K562 (cell line): Measurements from ENCODE around the gene NMT1. TPM values are rescaled to one million over a fixed set of nuclear protein-coding genes. Genes with fewer than 3 reads are reported as not detected.
A peak's percentile ranks its signal among the peaks of the same experiment; 100 is the strongest.

Source experiments
- ATAC-seq: fragments of 200-7000 bp; cut with Tn5 transposase; 3 replicates; pipeline ENCODE4 v1.9.1; 2020; ENCODE audit warnings: moderate library complexity
- BruUV-seq: library from RNA; stranded (reverse); fragments of 400-500 nt; replicated peaks from 2 replicates; lab custom pipeline; 2021; lab: Mats Ljungman, UMichigan
- CTCF ChIA-PET: fragments of 300-600 bp; formaldehyde crosslinking; extraction: SDS; loops from one replicate; lab custom pipeline; 2021; ENCODE audit warnings: low intra/inter-chr PET ratio; lab: Yijun Ruan, JAX
- POLR2A ChIA-PET: fragments of 300-600, 350-650 bp; sonication (Branson Sonifier 250); formaldehyde crosslinking; extraction: SDS; loops from one replicate; lab custom pipeline; 2021; ENCODE audit warnings: antibody characterized with exemption, inconsistent platforms; lab: Yijun Ruan, JAX
- DNase-seq, 4 experiments: peaks; one replicate each; pipeline versions ENCODE4 v3.0.0 to v3.0.0-alpha.2; 2011 to 2018; ENCODE audit warnings: low spot score in 3 of 4, mixed read lengths in 3 of 4; ENCODE audit errors: extremely low read depth in 1 of 4
- FAIRE-seq: peaks from 2 replicates; lab custom pipeline; 2011; peaks lifted over from hg19 to GRCh38; lab: Jason Lieb, UNC
- H2AFZ ChIP-seq: 2 replicates; pipeline ENCODE4 v1.6.0; 2011; ENCODE audit warnings: low read depth, low read length, control low read depth, inconsistent platforms
- H3K27ac ChIP-seq: fragments of 200-600 bp; 3 replicates; pipeline ENCODE4 v1.8.0; 2011; ENCODE audit warnings: low read depth, mild to moderate bottlenecking, control low read depth, inconsistent platforms, low read length, moderate library complexity, mixed read lengths; ENCODE audit errors: extremely low read depth
- H3K27me3 ChIP-seq, 2 experiments: fragments of 300-600 bp in 1 of 2; 2 replicates in 1 of 2; 3 replicates in 1 of 2; pipeline versions ENCODE4 v1.6.0 to v1.8.0; 2011; ENCODE audit warnings: inconsistent platforms in 2 of 2, low read length in 2 of 2, mild to moderate bottlenecking in 1 of 2, mixed read lengths in 1 of 2, moderate library complexity in 1 of 2; ENCODE audit not compliant: control insufficient read depth in 2 of 2, insufficient read depth in 2 of 2
- H3K36me3 ChIP-seq: fragments of 300-600 bp; 3 replicates; pipeline ENCODE4 v1.8.0; 2011; ENCODE audit warnings: mild to moderate bottlenecking, low read length, inconsistent platforms; ENCODE audit not compliant: control insufficient read depth, insufficient read depth
- H3K4me1 ChIP-seq, 2 experiments: fragments of 200-600 bp in 1 of 2; replicated peaks in 1 of 2; 2 replicates in 1 of 2; 3 replicates in 1 of 2; pipeline versions ENCODE4 v1.5.1 to v1.8.0; 2011; ENCODE audit warnings: inconsistent platforms in 2 of 2, low read length in 2 of 2, mild to moderate bottlenecking in 1 of 2, mixed read lengths in 1 of 2, moderate library complexity in 1 of 2; ENCODE audit not compliant: control insufficient read depth in 2 of 2, insufficient read depth in 2 of 2
- H3K4me2 ChIP-seq: 2 replicates; pipeline ENCODE4 v1.6.1; 2011; ENCODE audit warnings: low read length, control low read depth, inconsistent platforms, mixed read lengths; ENCODE audit not compliant: insufficient read depth
- H3K4me3 ChIP-seq: fragments of 200-600 bp; sonication (generic), shearing (Covaris generic); 2 replicates; pipeline ENCODE4 v1.5.1; 2016; ENCODE audit warnings: control low read depth, inconsistent platforms
- H3K79me2 ChIP-seq: fragments of 200-600 bp; 3 replicates; pipeline ENCODE4 v1.8.0; 2011; ENCODE audit warnings: low read length, inconsistent platforms; ENCODE audit not compliant: control insufficient read depth, insufficient read depth
- H3K9ac ChIP-seq, 2 experiments: 2 replicates each; pipeline versions ENCODE4 v1.6.0 to v1.6.1; 2011; ENCODE audit warnings: low read depth in 2 of 2, low read length in 2 of 2, control low read depth in 1 of 2, inconsistent platforms in 1 of 2, mild to moderate bottlenecking in 1 of 2, mixed read lengths in 1 of 2; ENCODE audit not compliant: insufficient read depth in 1 of 2
- H3K9me1 ChIP-seq: one replicate; pipeline ENCODE4 v1.6.0; 2011; ENCODE audit warnings: inconsistent platforms, mild to moderate bottlenecking, low read length, moderate library complexity; ENCODE audit not compliant: control insufficient read depth, insufficient read depth
- H3K9me3 ChIP-seq: replicated peaks from 2 replicates; pipeline ENCODE4 v1.5.1; 2011; ENCODE audit warnings: low read depth, low read length, inconsistent platforms; ENCODE audit not compliant: control insufficient read depth, insufficient read depth
- H4K20me1 ChIP-seq: replicated peaks from 2 replicates; pipeline ENCODE4 v1.6.1; 2011; ENCODE audit warnings: low read length, inconsistent platforms, mixed read lengths; ENCODE audit not compliant: control insufficient read depth, insufficient read depth
- BRD4 ChIP-seq: fragments of 200-600 bp; sonication (generic); IDR thresholded peaks from 2 replicates; pipeline ENCODE4 v1.6.1; 2017; ENCODE audit warnings: inconsistent platforms
- SNIP1 ChIP-seq: fragments of 450-650 bp; IDR thresholded peaks from 2 replicates; pipeline ENCODE4 v1.7.1; 2017; ENCODE audit warnings: low read depth, mild to moderate bottlenecking
- TOE1 ChIP-seq, 2 experiments: fragments of 450-650 bp in 1 of 2; sonication (generic) in 1 of 2; formaldehyde crosslinking in 1 of 2; IDR thresholded peaks; 2 replicates each; pipeline versions ENCODE4 v1.7.1 to v1.8.0; 2016 to 2022; ENCODE audit warnings: borderline replicate concordance in 2 of 2, mild to moderate bottlenecking in 2 of 2, antibody characterized with exemption in 1 of 2, inconsistent platforms in 1 of 2, low read depth in 1 of 2, missing genetic modification reagents in 1 of 2, moderate library complexity in 1 of 2
- ZNF57 ChIP-seq: fragments of 450-650 bp; formaldehyde crosslinking; IDR thresholded peaks from 2 replicates; pipeline ENCODE4 v1.4.0; 2020; ENCODE audit warnings: mild to moderate bottlenecking, moderate library complexity
- WGBS: fragments of 100-300 bp; shearing (Covaris generic); methylation state at CpG from one replicate; pipeline ENCODE4 v1.1.6; 2016; ENCODE audit warnings: low coverage, mixed read lengths; ENCODE audit not compliant: insufficient coverage; ENCODE audit errors: missing lambda C conversion rate; 5-methylcytosine and 5-hydroxymethylcytosine counted together
- in situ Hi-C: fragments of 300-500 bp; cut with MboI; formaldehyde crosslinking; loops from 4 replicates; pipeline ENCODE4 v1.15.0; 2018; ENCODE audit warnings: inconsistent platforms, mixed read lengths
- intact Hi-C: fragments of 100-400 bp; cut with micrococcal nuclease; formaldehyde crosslinking; loops from 2 replicates; pipeline ENCODE4 v1.14.2; 2022
- polyA plus RNA-seq, 8 experiments: library from polyadenylated mRNA; depleted of rRNA in 4 of 8; stranded (reverse) in 5 of 8; unstranded in 3 of 8; fragments of >200 nt; fragmentation: Nextera tagmentation in 2 of 8; fragmentation: Illumina TruSeq in 1 of 8; extraction: Ambion mirVana in 2 of 8; extraction: Trizol in 1 of 8; gene quantifications; 2 replicates each; pipeline versions ENCODE4 v1.2.1 to v1.2.3, GENCODE V29; 2011 to 2014; ENCODE audit warnings: inconsistent platforms in 1 of 8, missing spikeins in 1 of 8
- total RNA-seq, 7 experiments: library from RNA; depleted of rRNA in 6 of 7; stranded (reverse); fragments of >200 nt in 6 of 7; fragmentation: Illumina TruSeq in 2 of 7; extraction: Trizol in 2 of 7; gene quantifications; 2 replicates each; pipeline versions ENCODE4 v1.2.1 to v1.2.3, GENCODE V29; 2011 to 2021; ENCODE audit warnings: low replicate concordance in 1 of 7
- TF ChIP-seq, protein P1 (sequence below): sonication (generic); formaldehyde crosslinking; IDR thresholded peaks from 2 replicates; pipeline ENCODE4 v1.8.0; 2022; ENCODE audit warnings: missing genetic modification reagents, mild to moderate bottlenecking, moderate library complexity, borderline replicate concordance
- TF ChIP-seq, protein P2 (sequence below): fragments of 450-650 bp; IDR thresholded peaks from 2 replicates; pipeline ENCODE4 v1.6.1; 2016; ENCODE audit warnings: missing biosample characterization, missing genetic modification characterization
- TF ChIP-seq, protein P3 (sequence below): fragments of 450-650 bp; IDR thresholded peaks from 2 replicates; pipeline ENCODE4 v1.7.1; 2018; ENCODE audit warnings: mild to moderate bottlenecking, low read depth; ENCODE audit not compliant: partially characterized antibody
- TF ChIP-seq, protein P4 (sequence below): fragments of 250-450 bp; sonication (Bioruptor Pico); IDR thresholded peaks from 2 replicates; pipeline ENCODE4 v1.8.0; 2021; ENCODE audit warnings: moderate library complexity, mild to moderate bottlenecking, inconsistent platforms

Gene NMT1
- total and polyA plus RNA-seq, 9 of the 15 experiments (the other 6 are each of a cell fraction or from before 2014, with no cell fraction given) = 86.7 to 569 (median 213) TPM

DNA sequence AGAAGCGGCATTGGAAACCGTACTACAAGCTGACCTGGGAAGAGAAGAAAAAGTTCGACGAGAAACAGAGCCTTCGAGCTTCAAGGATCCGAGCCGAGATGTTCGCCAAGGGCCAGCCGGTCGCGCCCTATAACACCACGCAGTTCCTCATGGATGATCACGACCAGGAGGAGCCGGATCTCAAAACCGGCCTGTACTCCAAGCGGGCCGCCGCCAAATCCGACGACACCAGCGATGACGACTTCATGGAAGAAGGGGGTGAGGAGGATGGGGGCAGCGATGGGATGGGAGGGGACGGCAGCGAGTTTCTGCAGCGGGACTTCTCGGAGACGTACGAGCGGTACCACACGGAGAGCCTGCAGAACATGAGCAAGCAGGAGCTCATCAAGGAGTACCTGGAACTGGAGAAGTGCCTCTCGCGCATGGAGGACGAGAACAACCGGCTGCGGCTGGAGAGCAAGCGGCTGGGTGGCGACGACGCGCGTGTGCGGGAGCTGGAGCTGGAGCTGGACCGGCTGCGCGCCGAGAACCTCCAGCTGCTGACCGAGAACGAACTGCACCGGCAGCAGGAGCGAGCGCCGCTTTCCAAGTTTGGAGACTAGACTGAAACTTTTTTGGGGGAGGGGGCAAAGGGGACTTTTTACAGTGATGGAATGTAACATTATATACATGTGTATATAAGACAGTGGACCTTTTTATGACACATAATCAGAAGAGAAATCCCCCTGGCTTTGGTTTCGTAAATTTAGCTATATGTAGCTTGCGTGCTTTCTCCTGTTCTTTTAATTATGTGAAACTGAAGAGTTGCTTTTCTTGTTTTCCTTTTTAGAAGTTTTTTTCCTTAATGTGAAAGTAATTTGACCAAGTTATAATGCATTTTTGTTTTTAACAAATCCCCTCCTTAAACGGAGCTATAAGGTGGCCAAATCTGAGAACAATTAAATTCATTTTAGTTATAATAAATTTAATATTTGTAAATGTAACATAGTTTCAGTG lies 88.8 kb downstream of the NMT1 start:
- intact Hi-C loops (loop anchor here (2.0 kb wide), 1 partner anchor 47 kb away; no protein-coding TSS in a partner anchor), in situ Hi-C loops (no loop called here)
- Histone ChIP-seq H3K9me1 (no peaks in the 10 kb centered on the region), H3K27ac (peak overlapping the region; percentile 86), H4K20me1 (peaks cover 5% of the 10 kb centered on the region; the same call in 1 of the 2 replicates), H3K9ac (peak overlapping the region; percentile 79 to 98), H3K36me3 (peaks cover 3% of the 10 kb centered on the region; the same call in 1 of the 3 replicates), H3K4me3 (peak overlapping the region; percentile 69), H3K9me3 (no peaks in the 10 kb centered on the region), H3K4me2 (peak overlapping the region; percentile 95), H2AFZ (peak overlapping the region; percentile 14; the same call in 1 of the 2 replicates), H3K27me3 (no peaks in the 10 kb centered on the region), H3K4me1 (peaks cover 28 to 33% of the 10 kb centered on the region in 2 experiments), H3K79me2 (peaks cover 54% of the 10 kb centered on the region)
- DNase-seq (peak in 3 of 4 experiments; percentile 26 to 72 (median 32)), FAIRE-seq (no peak), ATAC-seq (peak; percentile 10)
- ChIA-PET CTCF (interaction anchor here (0.6 to 3.8 kb wide), 4 partner anchors 8 to 48 kb away, joined by 3 to 29 read pairs (median 9); partner anchors contain the start of gene ACBD4), POLR2A (interaction anchor here (0.5 to 10.1 kb wide), 61 partner anchors 11 to 1002 kb away, joined by 3 to 497 read pairs (median 5); partner anchors contain the start of genes ACBD4, DCAKD, HEXIM2 and MAP3K14)
- no TSS peak for BruUV-seq
- WGBS = under 1% methylated on average over 51 of the region's 56 CpGs
- TF ChIP-seq, protein P1, sequence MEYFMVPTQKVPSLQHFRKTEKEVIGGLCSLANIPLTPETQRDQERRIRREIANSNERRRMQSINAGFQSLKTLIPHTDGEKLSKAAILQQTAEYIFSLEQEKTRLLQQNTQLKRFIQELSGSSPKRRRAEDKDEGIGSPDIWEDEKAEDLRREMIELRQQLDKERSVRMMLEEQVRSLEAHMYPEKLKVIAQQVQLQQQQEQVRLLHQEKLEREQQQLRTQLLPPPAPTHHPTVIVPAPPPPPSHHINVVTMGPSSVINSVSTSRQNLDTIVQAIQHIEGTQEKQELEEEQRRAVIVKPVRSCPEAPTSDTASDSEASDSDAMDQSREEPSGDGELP (CRISPR knock-in tag) = peak; percentile 85
- TF ChIP-seq, protein P2, sequence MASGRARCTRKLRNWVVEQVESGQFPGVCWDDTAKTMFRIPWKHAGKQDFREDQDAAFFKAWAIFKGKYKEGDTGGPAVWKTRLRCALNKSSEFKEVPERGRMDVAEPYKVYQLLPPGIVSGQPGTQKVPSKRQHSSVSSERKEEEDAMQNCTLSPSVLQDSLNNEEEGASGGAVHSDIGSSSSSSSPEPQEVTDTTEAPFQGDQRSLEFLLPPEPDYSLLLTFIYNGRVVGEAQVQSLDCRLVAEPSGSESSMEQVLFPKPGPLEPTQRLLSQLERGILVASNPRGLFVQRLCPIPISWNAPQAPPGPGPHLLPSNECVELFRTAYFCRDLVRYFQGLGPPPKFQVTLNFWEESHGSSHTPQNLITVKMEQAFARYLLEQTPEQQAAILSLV = no peak
- no peak for TF ChIP-seq BRD4
- TF ChIP-seq, protein P3, sequence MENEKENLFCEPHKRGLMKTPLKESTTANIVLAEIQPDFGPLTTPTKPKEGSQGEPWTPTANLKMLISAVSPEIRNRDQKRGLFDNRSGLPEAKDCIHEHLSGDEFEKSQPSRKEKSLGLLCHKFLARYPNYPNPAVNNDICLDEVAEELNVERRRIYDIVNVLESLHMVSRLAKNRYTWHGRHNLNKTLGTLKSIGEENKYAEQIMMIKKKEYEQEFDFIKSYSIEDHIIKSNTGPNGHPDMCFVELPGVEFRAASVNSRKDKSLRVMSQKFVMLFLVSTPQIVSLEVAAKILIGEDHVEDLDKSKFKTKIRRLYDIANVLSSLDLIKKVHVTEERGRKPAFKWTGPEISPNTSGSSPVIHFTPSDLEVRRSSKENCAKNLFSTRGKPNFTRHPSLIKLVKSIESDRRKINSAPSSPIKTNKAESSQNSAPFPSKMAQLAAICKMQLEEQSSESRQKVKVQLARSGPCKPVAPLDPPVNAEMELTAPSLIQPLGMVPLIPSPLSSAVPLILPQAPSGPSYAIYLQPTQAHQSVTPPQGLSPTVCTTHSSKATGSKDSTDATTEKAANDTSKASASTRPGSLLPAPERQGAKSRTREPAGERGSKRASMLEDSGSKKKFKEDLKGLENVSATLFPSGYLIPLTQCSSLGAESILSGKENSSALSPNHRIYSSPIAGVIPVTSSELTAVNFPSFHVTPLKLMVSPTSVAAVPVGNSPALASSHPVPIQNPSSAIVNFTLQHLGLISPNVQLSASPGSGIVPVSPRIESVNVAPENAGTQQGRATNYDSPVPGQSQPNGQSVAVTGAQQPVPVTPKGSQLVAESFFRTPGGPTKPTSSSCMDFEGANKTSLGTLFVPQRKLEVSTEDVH = peak; percentile 29
- no peak for TF ChIP-seq ZNF57 (CRISPR knock-in tag)
- TF ChIP-seq, protein P4, sequence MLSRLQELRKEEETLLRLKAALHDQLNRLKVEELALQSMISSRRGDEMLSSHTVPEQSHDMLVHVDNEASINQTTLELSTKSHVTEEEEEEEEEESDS (CRISPR knock-in tag) = no peak
- TF ChIP-seq SNIP1 = peak; percentile 95
- no peak for TF ChIP-seq TOE1 (IDR thresholded peaks at IDR 0.05; ENCODE audit: borderline replicate concordance)
- TF ChIP-seq TOE1 (CRISPR knock-in tag; IDR thresholded peaks at IDR 0.05; ENCODE audit: borderline replicate concordance, low read depth) = no peak
